Activated CD4-positive, alpha-beta T cell treated with anti-CD3 and anti-CD28 coated beads, Interleukin-2, amount 50 U/mL, for 4 hours (primary cell): ENCODE results near the gene NSL1.
A peak's percentile ranks its signal among the peaks of the same experiment; 100 is the strongest.
"Not testable (repeated sequence)": the region's sequence is repeated elsewhere in the genome, so short reads cannot be mapped to it uniquely, and the experiment has no call there.

Source experiments
- DNase-seq, 2 experiments: peaks; one replicate each; pipeline ENCODE4 v3.0.0-alpha.2; 2020

The NSL1 gene

GRCh38 chr1:212782422-212783154 lies 9.0 kb downstream of the NSL1 start:
- DNase-seq, result no peak

- no peak for DNase-seq
Measured at GRCh38 chr1:212781225-212781624, 10.4 kb downstream of the NSL1 start.

- DNase-seq, result no peak
Measured at GRCh38 chr1:212780759-212781158, 10.8 kb downstream of the NSL1 start.

- not testable (repeated sequence) for DNase-seq
Measured at GRCh38 chr1:212779086-212779485, 12.5 kb downstream of the NSL1 start.

GRCh38 chr1:212777151-212777550 lies 14.4 kb downstream of the NSL1 start:
- no peak for DNase-seq

DNA sequence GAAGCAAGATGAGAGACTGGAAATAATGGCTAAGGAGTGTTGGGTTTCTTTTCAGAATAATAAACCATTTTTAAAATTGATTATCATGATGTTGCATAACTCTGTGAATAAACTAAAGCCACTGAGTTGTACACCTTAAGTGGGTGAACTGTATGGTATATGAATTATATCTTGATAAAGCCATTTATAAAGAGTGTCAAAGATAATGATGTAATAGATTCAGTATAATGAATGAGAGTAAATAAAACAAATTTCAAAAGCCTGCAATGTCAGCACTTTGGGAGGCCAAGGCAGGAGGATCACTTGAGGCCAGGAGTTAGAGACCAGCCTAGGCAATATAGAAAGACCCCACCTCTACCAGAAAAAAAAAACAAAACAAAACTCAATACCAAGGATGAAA lies 16.3 kb downstream of the NSL1 start:
- no peak for DNase-seq

DNA sequence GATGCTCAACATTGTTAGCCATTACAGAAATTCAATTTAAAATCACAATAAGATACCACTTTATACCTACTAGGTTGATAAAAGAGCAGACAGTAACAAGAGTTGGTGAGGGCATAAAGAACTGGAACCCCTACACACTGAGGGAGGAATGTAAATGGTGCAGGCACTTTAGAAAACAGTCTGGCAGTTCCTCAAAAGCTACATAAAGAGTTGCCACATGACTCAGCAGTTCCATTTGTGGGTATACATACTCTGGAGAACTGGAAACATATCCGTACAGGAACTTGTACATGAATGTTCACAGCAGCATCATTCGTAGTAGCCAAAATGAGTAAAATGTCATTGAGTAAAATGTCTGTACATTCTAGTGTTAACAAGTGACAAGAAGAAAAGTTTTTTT lies 17.0 kb downstream of the NSL1 start:
- DNase-seq, result no peak

DNA sequence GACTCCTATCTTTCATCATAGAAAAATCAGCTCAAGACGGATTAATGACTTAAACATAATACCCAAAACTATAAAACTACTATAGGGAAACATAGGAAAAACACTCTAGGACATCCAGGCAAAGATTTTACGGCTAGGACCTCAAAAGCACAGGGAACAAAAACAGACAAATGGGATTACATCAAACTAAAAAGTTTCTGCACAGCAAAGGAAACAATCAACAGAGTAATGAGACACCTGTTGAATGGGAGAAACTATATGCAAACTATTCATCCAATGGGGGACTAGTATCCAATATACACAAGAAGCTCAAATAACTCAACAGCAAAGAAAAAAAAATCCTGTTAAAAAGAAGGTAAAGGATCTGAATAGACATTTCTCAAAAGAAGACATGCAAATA lies 18.6 kb downstream of the NSL1 start:
- DNase-seq, result no peak

GRCh38 chr1:212771341-212771740 lies 20.2 kb downstream of the NSL1 start:
- no peak for DNase-seq

DNA sequence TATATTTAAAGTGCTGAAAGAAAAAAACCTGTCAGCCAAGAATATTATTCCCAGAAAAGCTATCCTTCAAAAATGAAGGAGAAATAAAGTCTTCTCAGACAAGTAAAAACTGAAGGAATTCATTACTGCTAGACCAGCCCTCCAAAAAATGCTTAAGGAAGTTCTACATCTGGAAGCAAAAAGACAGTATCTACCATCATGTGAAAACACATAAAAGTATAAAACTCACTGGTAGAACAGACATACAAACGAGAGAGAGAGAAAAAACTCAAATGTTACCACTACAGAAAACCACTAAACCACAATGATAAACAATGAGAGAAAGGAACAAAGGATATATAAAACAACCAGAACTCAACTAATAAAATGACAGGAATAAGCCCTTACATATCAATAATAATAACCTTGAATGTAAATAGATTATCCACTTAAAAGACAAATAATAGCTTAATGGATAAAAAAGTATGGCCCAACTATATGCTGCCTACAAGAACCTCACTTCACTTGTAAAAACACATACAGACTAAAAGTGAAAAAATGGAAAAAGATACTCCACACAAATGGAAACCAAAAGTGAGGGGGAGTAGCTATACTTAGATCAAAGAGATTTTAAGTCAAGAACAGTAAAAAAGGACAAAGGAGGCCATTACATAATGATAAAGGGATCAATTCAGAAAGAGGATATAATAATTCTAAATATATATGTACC lies 22.0 kb downstream of the NSL1 start:
- DNase-seq, result no peak

DNA sequence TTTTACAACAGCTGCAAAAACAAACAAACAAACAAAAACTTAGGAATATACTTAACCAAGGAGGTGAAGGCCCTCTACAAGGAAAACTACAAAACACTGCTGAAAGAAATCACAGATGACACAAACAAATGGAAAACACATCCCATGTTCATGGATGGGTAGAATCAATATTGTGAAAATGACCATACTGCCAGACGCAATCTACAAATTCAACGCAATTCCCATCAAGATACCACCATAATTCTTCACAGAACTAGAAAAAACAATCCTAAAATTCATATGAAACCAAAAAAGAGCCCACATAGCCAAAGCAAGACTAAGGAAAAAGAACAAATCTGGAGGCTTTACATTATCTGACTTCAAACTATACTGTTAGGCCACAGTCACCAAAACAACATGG lies 24.8 kb downstream of the NSL1 start:
- DNase-seq, result not testable (repeated sequence)

DNA sequence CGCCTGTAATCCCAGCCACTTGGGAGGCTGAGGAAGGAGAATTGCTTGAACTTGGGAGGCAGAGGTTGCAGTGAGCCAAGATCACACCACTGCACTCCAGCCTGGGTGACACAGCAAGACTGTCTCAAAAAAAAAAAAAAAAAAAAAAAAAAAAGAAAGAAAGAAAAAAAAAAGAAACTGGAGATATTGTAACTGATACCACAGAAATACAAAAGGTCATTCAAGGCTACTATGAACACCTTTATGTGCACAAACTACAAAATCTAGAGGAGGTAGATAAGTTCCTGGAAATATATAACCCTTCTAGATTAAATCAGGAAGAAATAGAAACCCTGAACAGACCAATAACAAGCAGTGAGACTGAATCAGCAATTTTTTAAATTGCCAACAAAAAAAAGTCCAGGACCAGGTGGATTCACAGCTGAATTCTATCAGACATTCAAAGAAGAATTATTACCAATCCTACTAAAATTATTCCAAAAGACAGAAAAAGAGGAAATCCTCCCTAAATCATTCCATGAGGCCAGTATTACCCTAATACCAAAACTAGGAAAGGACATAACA lies 26.8 kb downstream of the NSL1 start:
- not testable (repeated sequence) for DNase-seq

DNA sequence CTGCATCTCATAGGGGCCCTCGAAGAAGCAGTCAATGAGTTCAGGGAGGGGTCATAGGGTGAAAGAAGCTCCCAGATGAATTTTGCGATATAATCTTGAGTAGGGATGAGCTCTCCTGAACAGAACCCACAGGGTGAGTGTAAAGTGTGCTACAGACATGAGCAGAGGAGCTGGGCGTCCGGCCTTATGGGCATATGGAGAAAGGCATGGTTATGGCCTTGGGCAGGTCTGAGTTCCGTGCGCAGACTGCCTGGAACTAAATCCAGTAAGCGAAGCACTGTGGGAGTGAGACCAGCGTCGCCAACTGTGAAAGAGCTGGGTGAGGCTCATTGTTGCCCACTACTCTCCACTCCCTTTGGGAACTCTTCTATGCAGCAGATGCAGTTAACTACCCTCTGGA lies 28.7 kb downstream of the NSL1 start:
- DNase-seq, result no peak

DNA sequence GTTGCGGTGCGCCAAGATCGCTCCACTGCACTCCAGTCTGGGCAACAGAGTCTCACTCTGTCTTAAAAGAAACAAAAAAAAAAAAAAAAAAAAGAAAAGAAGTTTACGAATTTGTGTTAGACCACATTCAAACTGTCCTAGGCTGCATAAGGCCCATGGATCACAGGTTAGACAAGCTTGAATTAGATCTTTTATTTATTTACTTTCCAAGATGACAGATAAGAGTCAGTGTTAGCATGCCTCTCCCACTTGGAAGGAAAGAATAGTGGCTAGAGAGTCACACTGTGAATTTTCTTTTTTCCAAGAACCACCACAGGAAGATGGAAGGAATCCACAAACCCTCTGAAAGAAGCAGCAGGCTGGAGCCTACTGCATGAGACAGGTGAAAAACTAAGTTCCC lies 29.3 kb downstream of the NSL1 start:
- DNase-seq, result no peak

DNA sequence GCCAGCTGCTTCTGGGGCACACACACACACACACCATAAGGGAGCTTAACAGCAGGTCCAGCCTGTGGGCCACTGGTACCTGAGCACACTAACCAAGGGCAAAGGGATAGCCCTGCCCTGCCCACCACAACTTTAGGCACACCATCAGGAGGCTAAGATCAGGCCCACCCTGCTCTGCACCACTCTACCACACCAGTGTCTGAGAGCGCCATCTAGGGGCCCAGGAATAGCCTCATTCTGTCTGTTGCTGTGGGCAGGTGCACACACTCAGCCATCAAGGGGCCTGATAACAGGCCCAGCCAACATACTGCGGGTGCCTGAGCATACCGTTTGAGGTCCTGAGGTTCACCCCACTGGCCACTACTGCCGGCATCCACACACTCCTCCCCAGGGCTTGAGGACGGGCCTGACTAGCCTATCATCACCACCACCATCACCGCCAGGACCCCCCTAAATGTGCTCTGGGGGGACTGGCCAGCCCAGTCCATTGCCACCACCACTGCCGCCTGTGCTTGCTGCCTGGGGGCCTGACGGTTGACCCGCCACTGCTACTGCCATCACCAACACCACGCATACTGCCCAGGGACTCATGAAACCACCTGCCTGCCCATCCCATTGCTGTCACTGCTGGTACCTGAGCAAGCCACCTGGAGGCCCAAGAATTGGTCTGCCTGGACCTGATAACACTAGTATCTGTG lies 31.3 kb downstream of the NSL1 start:
- peak; percentile 59 to 60 for DNase-seq

GRCh38 chr1:212759683-212760082 lies 31.9 kb downstream of the NSL1 start:
- DNase-seq, result no peak

- no peak for DNase-seq
Measured at GRCh38 chr1:212754680-212755079, 36.9 kb downstream of the NSL1 start.

DNA sequence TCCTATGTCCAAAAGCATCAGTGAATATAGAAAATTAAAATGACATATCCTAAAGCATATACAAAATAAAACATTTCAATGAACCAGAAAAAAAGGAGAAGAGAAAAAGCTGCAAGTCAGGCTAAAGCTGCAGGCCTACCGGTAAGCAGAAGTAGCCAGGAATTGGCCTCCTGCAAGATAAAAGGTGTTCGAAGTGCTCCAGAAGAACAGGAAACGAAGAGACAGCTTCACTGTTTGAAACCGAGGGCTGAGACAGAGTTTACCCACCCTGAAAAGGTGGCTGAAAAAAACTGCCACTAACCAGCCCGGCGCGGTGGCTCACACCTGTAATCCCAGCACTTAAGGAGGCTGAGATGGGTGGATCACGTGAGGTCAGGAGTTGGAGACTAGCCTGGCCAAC lies 37.4 kb downstream of the NSL1 start:
- no peak for DNase-seq

- DNase-seq, result no peak
Measured at GRCh38 chr1:212753749-212754148, 37.8 kb downstream of the NSL1 start.

DNA sequence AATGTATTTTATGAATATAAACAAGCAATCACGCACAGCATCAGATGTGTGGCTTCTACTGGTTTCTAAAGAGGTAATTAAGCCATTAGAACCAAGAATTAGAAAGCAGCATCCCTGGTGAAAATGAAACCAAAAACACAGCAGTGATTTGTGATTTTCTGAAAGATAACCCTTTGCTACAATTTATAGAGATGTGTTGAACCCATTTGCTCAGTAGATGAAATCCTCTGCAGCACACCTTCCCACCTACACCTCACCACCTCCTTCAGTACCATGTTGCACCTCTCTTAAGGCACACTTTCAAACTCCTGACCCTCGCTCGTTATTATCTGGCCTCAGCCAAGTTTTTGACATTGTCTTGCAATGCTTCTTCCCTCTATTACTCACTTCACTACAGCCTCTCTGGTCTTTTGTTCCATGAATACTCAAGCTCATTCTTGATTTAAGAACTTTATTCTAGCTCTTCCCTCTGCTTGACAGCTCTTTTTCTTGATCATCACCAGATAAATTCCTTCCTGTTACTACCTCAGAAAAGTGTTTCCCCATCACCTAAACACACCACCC lies 38.6 kb downstream of the NSL1 start:
- DNase-seq, result no peak

GRCh38 chr1:212752252-212752933 lies 39.2 kb downstream of the NSL1 start:
- no peak for DNase-seq

DNA sequence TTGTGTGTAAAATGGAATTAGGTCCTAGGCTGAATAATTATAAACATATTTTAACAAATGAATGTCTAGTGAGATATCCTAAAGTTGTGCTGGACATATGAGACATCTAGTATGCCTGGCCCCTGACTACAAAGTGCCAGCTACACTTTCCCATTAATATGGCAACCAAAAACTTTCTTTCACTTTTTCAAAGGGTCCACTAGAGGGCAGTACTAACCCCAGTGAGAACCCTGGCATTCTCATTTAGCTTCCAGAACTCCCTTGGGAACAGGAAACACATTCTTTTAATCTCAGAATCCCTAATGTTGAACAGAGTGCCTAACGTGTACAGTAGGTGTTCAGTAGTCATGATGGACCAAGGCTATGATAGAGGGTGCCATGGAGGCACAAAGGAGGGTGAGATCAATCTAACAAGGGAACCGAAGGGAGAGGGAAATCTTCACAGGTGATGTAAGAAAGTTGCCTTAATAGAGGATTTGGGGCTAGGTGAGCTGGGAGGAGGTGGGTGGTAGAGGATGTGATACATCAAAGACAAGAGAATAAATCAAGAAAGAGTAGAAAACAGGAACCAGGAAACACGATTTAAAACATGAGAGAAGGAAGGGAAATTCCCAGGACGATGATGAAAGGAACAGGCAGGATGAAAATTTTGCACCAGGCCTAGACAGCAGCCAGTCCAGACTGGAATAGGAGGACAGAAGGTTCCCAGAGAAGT lies 41.6 kb downstream of the NSL1 start:
- DNase-seq, result no peak
